GM20000 (cell line): Measurements from ENCODE around the gene PSTPIP2.
"Not testable (repeated sequence)": the region's sequence is repeated elsewhere in the genome, so short reads cannot be mapped to it uniquely, and the experiment has no call there.

ENCODE experiments used
- DNase-seq: peaks from one replicate; pipeline ENCODE4 v3.0.0; 2012; ENCODE audit warnings: low spot score
- TF ChIP-seq, protein P1 (sequence below): IDR thresholded peaks from 2 replicates; pipeline ENCODE4 v1.5.1; 2012; ENCODE audit warnings: mild to moderate bottlenecking, control low read depth; ENCODE audit errors: extremely low read depth, missing control alignments

The PSTPIP2 gene

DNA sequence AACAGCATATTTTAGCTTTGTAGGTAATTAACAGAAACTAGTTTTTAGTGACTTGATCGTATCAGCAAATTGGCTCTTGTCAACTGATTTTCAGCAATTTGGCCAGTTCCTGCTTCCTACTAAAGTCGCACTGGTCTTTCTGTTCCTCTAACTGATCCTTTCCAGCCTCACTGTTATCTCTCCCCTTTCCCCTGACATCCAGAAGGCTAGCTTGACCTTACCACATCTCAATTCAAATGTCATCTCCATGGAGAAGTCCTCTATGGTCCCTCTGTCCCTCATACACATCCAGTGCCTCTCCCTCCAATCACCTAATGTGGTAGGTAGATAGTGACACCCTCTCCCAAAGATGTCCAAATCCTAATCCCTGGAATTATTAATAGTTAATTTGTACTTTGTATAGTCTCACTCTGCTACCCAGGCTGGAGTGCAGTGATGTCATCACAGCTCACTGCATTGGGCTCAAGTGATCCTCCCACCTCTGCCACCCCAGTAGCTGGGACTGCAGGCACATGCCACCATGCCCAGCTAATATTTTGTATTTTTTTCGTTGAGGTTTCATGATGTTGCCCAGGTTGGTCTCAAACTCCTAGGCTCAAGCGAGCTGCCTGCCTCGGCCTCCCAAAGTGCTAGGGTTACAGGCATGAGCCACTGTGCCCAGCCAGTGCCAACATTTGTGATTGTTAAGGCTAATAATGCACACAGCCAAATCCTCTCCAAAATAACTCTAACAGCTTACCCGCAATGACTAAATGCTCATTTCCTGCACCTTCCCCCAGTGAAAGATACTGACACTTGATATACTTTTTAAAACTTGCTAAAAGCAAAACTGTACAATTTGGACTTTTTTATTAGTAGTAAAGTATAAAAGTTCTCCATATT lies 16.9 kb downstream of the PSTPIP2 start:
- TF ChIP-seq, protein P1, sequence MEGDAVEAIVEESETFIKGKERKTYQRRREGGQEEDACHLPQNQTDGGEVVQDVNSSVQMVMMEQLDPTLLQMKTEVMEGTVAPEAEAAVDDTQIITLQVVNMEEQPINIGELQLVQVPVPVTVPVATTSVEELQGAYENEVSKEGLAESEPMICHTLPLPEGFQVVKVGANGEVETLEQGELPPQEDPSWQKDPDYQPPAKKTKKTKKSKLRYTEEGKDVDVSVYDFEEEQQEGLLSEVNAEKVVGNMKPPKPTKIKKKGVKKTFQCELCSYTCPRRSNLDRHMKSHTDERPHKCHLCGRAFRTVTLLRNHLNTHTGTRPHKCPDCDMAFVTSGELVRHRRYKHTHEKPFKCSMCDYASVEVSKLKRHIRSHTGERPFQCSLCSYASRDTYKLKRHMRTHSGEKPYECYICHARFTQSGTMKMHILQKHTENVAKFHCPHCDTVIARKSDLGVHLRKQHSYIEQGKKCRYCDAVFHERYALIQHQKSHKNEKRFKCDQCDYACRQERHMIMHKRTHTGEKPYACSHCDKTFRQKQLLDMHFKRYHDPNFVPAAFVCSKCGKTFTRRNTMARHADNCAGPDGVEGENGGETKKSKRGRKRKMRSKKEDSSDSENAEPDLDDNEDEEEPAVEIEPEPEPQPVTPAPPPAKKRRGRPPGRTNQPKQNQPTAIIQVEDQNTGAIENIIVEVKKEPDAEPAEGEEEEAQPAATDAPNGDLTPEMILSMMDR = no peak
- no peak for DNase-seq

DNA sequence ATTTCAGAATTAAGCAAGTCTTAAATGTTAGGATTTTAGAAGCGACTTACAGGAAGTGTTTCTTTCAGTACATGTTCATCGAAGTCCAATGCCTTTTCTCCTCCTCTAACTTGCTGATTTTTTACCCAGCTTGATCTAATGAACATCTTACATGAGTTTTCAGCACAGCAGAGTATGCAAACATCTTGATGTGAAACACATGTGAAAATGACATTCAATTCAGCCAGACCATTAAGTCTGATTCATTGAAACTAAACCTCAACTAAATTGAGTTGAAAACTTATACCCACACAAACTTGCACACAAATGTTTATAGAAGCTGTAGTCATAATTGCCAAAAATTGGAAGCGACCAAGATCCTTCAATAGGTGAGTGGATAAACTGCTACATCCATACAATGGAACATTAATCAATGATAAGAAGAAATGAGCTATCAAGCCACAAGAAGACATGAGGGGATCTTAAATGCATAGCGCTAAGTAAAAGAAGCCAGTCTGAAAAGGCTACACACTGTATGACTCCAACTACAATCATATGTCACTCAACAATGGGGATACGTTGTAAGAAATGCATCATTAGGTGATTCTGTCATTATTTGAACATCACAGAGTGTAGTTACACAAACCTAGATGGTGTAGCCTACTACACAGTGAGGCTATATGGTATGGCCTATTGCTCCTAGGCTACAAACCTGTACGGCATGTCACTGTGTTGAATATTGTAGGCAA lies 18.5 kb downstream of the PSTPIP2 start:
- TF ChIP-seq, protein P1 = no peak
- DNase-seq = no peak

DNA sequence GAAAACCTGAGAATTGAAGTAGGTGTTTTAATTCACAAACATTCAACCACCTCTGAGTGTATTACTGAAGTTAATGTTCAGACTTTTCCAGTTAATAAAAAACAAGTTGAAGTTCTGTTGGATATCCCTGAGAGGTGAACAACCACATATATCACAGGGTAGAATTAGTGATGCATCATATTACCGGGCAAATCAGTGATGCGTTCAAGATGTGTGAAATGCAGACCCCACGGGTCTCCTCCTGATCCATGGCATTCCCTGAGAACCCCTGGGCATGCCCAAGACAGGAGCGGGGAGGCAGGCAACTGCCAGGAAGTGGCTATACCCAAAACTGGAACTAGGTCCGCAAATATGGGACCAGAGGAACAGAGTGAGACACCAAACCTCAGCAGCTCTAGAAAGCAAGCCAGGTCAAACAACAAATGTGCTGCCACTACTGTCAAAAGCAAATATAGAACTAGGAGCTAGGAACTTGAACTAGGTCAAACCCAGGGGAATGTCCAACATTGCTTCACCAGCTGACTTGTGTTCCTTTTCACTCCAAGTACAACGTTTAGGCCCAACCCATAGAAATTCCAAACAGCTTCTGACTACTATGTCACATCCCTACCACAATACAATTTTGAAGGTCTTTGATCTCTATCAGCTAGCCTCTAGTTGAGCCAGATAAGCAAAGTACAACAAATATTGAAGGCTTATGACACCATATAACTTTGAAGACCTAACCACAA lies 20.2 kb downstream of the PSTPIP2 start:
- TF ChIP-seq, protein P1 = no peak
- DNase-seq = no peak

DNA sequence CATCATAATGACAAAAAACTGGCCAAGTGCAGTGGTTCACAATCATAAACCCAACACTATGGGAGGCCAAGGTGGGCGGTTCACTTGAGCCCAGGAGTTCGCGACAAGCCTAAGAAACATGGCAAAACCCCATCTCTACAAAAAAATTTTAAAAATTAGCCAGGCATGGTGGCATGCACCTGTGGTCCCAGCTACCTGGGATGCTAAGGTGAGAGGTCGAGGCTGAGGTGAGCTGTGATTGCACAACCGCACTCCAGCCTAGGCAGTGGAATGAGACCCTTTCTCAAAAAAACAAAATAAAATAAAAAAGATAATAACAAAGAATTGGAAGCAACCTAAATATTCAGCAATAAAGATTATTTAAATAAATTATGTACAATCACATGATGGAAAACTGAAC lies 21.8 kb downstream of the PSTPIP2 start:
- TF ChIP-seq, protein P1 = no peak
- no peak for DNase-seq

DNA sequence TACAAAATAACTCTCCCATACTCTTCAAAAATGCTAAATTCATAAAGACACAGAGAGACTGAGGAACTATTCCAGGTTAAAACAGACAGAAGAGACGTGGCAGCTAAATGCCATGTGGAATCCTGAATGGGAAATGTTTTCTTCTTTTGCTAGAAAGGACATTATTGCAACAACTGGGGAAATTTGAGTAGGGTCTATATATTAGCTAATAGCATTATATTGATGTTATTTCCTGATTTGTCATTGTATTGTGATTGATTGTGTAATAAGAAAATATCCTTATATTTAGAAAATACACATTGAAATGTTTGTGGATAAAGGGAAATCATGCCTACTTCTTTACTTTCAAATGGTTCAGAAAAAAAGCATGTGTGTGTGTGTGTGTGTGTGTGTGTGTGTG lies 23.4 kb downstream of the PSTPIP2 start:
- DNase-seq = no peak

DNA sequence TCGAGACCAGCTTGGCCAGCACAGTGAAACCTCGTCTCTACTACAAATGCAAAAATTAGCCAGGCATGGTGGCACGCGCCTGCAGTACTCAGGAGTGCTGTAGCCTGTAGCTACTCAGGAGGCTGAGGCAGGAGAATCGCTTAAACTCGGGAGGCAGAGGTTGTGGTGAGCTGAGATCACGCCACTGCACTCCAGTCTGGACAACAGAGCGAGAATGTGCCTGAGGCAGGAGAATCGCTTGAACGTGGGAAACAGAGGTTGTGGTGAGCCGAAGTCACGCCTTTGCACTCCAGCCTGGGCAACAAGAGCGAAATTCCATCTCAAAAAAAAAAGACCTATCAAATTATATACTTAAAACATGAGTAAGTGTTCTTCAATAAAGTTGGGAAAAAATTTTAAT lies 24.7 kb downstream of the PSTPIP2 start:
- DNase-seq = not testable (repeated sequence)

More for the DNA sequence above, 23.4 kb downstream of the PSTPIP2 start:
- TF ChIP-seq, protein P1 = no peak

DNA sequence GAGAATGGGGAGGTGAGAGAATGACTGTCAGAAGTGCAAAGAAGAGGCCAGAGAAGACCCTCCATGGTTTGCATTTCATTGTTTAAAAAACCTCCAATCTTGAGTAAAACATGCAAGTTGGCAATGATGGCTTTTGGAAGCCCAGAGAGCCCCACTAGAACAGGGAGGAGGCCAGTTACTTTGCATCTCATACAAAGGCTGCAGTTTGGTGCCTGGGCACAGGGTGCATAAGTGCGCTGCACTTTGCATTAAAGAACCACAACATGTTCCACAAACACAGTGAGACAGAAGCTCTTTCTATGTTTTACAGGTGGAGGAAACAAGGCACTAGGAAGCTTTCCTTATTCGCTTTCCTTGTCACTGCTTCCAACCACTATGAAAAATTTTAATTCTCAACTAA lies 25.4 kb downstream of the PSTPIP2 start:
- TF ChIP-seq, protein P1 = no peak
- no peak for DNase-seq
